WTC11 (cell line): ENCODE data around the gene NOX3.

Source experiments
- CTCF ChIP-seq: fragments of 200-600 bp; IDR thresholded peaks from 2 replicates; pipeline ENCODE4 v1.8.0; 2022; ENCODE audit warnings: antibody characterized with exemption
- TCF7 ChIP-seq: sonication (generic); formaldehyde crosslinking; IDR thresholded peaks from 2 replicates; pipeline ENCODE4 v1.8.0; 2022; ENCODE audit warnings: mild to moderate bottlenecking, low read depth, missing genetic modification reagents, moderate library complexity
- ZNF423 ChIP-seq: fragments of 250-450 bp; sonication (Bioruptor Pico); IDR thresholded peaks from 2 replicates; pipeline ENCODE4 v2.1.2; 2022; ENCODE audit warnings: mild to moderate bottlenecking, moderate library complexity

GRCh38 chr6:155443168-155443567 is 12.5 kb downstream of the NOX3 start:
- TF ChIP-seq CTCF (no peak), TCF7 (no peak), ZNF423 (no peak)
